Small intestine (tissue), 7 donors: ENCODE measurements around the gene ERC2. TPM values are rescaled to one million over a fixed set of nuclear protein-coding genes. Genes with fewer than 3 reads are reported as not detected.

Source experiments
- DNase-seq, 2 donors: peaks; one replicate each; pipeline versions ENCODE4 v3.0.0 to v3.0.0-alpha.2; 2013
- FAIRE-seq: peaks from 2 replicates; lab custom pipeline; 2012; peaks lifted over from hg19 to GRCh38; lab: Jason Lieb, UNC
- H3K27ac ChIP-seq, 3 donors: one replicate each; pipeline ENCODE4 v1.5.1; 2013; ENCODE audit warnings: low read length in 2 of 3, mild to moderate bottlenecking in 2 of 3, control low read depth in 1 of 3, inconsistent platforms in 1 of 3, low read depth in 1 of 3, moderate library complexity in 1 of 3
- H3K27me3 ChIP-seq, 3 donors: one replicate each; pipeline ENCODE4 v1.6.1; 2013; ENCODE audit warnings: low read length in 3 of 3, inconsistent platforms in 1 of 3; ENCODE audit not compliant: control insufficient read depth in 3 of 3, insufficient read depth in 3 of 3
- H3K36me3 ChIP-seq, 3 donors: one replicate each; pipeline ENCODE4 v1.6.1; 2013; ENCODE audit warnings: low read length in 3 of 3, inconsistent platforms in 1 of 3, low read depth in 1 of 3, mild to moderate bottlenecking in 1 of 3, moderate library complexity in 1 of 3; ENCODE audit not compliant: control insufficient read depth in 3 of 3, insufficient read depth in 2 of 3
- H3K4me1 ChIP-seq, 3 donors: one replicate each; pipeline ENCODE4 v1.6.1; 2013; ENCODE audit warnings: low read length in 2 of 3, inconsistent platforms in 1 of 3, low read depth in 1 of 3, mild to moderate bottlenecking in 1 of 3, moderate library complexity in 1 of 3; ENCODE audit not compliant: control insufficient read depth in 3 of 3, insufficient read depth in 2 of 3
- H3K4me3 ChIP-seq, 3 donors: one replicate each; pipeline ENCODE4 v1.5.1; 2013; ENCODE audit warnings: low read length in 3 of 3, control low read depth in 1 of 3, inconsistent platforms in 1 of 3, low read depth in 1 of 3, mild to moderate bottlenecking in 1 of 3, moderate library complexity in 1 of 3
- H3K9me3 ChIP-seq, 2 donors: one replicate each; pipeline ENCODE4 v1.6.1; 2013; ENCODE audit warnings: low read depth in 1 of 2, low read length in 1 of 2; ENCODE audit not compliant: control insufficient read depth in 2 of 2, insufficient read depth in 1 of 2
- WGBS, 3 donors: extraction: QIAGEN DNeasy Blood & Tissue Kit; methylation state at CpG; one replicate each; pipeline ENCODE4 v1.1.7; 2013; 5-methylcytosine and 5-hydroxymethylcytosine counted together
- polyA plus RNA-seq, 4 donors: library from polyadenylated mRNA; stranded (reverse) in 3 of 4; unstranded in 1 of 4; fragments of 200-250 nt in 3 of 4; fragments of 120-200 nt in 1 of 4; gene quantifications; one replicate each; pipeline versions ENCODE4 v1.2.1 to v1.2.3, GENCODE V29; 2013
- donor health status: healthy with polysubstance abuse.
- donor health status: control.
- donor health status: control.
- donor health status: Bipolar disorder and iron deficiency.
- donor health status: healthy.

The ERC2 gene
- polyA plus RNA-seq, 4 donors = 0.73 to 2.0 TPM; not detected in 2

GRCh38 chr3:56055546-56055945 is 412.7 kb downstream of the ERC2 start:
- FAIRE-seq (no peak), DNase-seq (no peak)
- H3K27me3 ChIP-seq = no peaks in the 10 kb centered on the region
- no peaks in the 10 kb centered on the region for H3K9me3 ChIP-seq
- no peaks in the 10 kb centered on the region for H3K4me1 ChIP-seq
- H3K4me3 ChIP-seq = no peak overlapping the region
- no peaks in the 10 kb centered on the region for H3K36me3 ChIP-seq
- 69 to 75% (median 70%) methylated on average over 4 of the region's 4 CpGs for WGBS, 3 donors
- no peak overlapping the region for H3K27ac ChIP-seq

- no peak for DNase-seq
- FAIRE-seq = no peak
- Histone ChIP-seq H3K27ac (no peak overlapping the region), H3K36me3 (no peaks in the 10 kb centered on the region), H3K4me3 (no peak overlapping the region), H3K27me3 (no peaks in the 10 kb centered on the region), H3K9me3 (no peaks in the 10 kb centered on the region), H3K4me1 (no peaks in the 10 kb centered on the region)
- WGBS, 3 donors = 80 to 85% (median 84%) methylated on average over 10 of the region's 10 CpGs
These were observed 413.4 kb downstream of the ERC2 start for GRCh38 chr3:56054844-56055243.

- H3K4me3 ChIP-seq = no peak overlapping the region
- H3K27ac ChIP-seq = no peak overlapping the region
- no peaks in the 10 kb centered on the region for H3K36me3 ChIP-seq
- H3K9me3 ChIP-seq = no peaks in the 10 kb centered on the region
- no peaks in the 10 kb centered on the region for H3K4me1 ChIP-seq
- DNase-seq (peak in 1 of 2 donors; percentile 33), FAIRE-seq (no peak)
- H3K27me3 ChIP-seq = no peaks in the 10 kb centered on the region
- WGBS, 3 donors = 10 to 39% (median 19%) methylated on average over 3 of the region's 3 CpGs
These were observed 414.5 kb downstream of the ERC2 start for GRCh38 chr3:56053727-56054126.

- DNase-seq (no peak), FAIRE-seq (no peak)
- Histone ChIP-seq H3K9me3 (no peaks in the 10 kb centered on the region), H3K4me1 (no peaks in the 10 kb centered on the region), H3K36me3 (no peaks in the 10 kb centered on the region), H3K27me3 (no peaks in the 10 kb centered on the region), H3K27ac (no peak overlapping the region), H3K4me3 (no peak overlapping the region)
- 68 to 76% (median 71%) methylated on average over 4 of the region's 4 CpGs for WGBS, 3 donors
These were observed 416.1 kb downstream of the ERC2 start for GRCh38 chr3:56052188-56052587.

- Histone ChIP-seq H3K4me3 (no peak overlapping the region), H3K27me3 (no peaks in the 10 kb centered on the region), H3K36me3 (no peaks in the 10 kb centered on the region), H3K27ac (no peak overlapping the region), H3K4me1 (no peaks in the 10 kb centered on the region), H3K9me3 (no peaks in the 10 kb centered on the region)
- DNase-seq (no peak), FAIRE-seq (no peak)
These were observed 417.2 kb downstream of the ERC2 start for GRCh38 chr3:56051052-56051451.

GRCh38 chr3:56048946-56049345 is 419.3 kb downstream of the ERC2 start:
- H3K9me3 ChIP-seq = no peaks in the 10 kb centered on the region
- no peaks in the 10 kb centered on the region for H3K36me3 ChIP-seq
- DNase-seq = no peak
- H3K4me1 ChIP-seq = no peaks in the 10 kb centered on the region
- no peaks in the 10 kb centered on the region for H3K27me3 ChIP-seq
- 48 to 73% (median 55%) methylated on average over 4 of the region's 4 CpGs for WGBS, 3 donors
- FAIRE-seq = no peak
- no peak overlapping the region for H3K4me3 ChIP-seq
- H3K27ac ChIP-seq = no peak overlapping the region

- H3K36me3 ChIP-seq = no peaks in the 10 kb centered on the region
- no peak for FAIRE-seq
- WGBS, 3 donors = 74 to 92% (median 84%) methylated on average over 1 of the region's 1 CpG
These were observed 419.9 kb downstream of the ERC2 start for GRCh38 chr3:56048331-56048730.

GRCh38 chr3:56042326-56042951 is 425.8 kb downstream of the ERC2 start:
- WGBS, 3 donors = 50 to 54% (median 53%) methylated on average over 10 of the region's 10 CpGs
- Histone ChIP-seq H3K4me3 (no peak overlapping the region), H3K4me1 (no peaks in the 10 kb centered on the region), H3K9me3 (no peaks in the 10 kb centered on the region), H3K27me3 (no peaks in the 10 kb centered on the region), H3K27ac (no peak overlapping the region), H3K36me3 (no peaks in the 10 kb centered on the region)
- FAIRE-seq (no peak), DNase-seq (peak in 1 of 2 donors; percentile 30)

More at GRCh38 chr3:56048331-56048730, 419.9 kb downstream of the ERC2 start:
- Histone ChIP-seq H3K27ac (no peak overlapping the region), H3K27me3 (no peaks in the 10 kb centered on the region), H3K4me3 (no peak overlapping the region), H3K9me3 (no peaks in the 10 kb centered on the region), H3K4me1 (no peaks in the 10 kb centered on the region)
- no peak for DNase-seq

- FAIRE-seq (no peak), DNase-seq (peak in 1 of 2 donors; percentile 48)
- H3K27ac ChIP-seq = no peak overlapping the region
- H3K9me3 ChIP-seq = no peaks in the 10 kb centered on the region
- no peaks in the 10 kb centered on the region for H3K36me3 ChIP-seq
- no peak overlapping the region for H3K4me3 ChIP-seq
- no peaks in the 10 kb centered on the region for H3K27me3 ChIP-seq
- H3K4me1 ChIP-seq = no peaks in the 10 kb centered on the region
- WGBS, 3 donors = 43 to 68% (median 49%) methylated on average over 1 of the region's 1 CpG
These were observed 442.9 kb downstream of the ERC2 start for GRCh38 chr3:56025326-56025725.
